AG04449 (cell line): ENCODE results near the gene SEPHS1.
"Not testable (repeated sequence)": the region's sequence is repeated elsewhere in the genome, so short reads cannot be mapped to it uniquely, and the experiment has no call there.

Experiments used
- CTCF ChIA-PET: fragments of 350-600 bp; formaldehyde crosslinking; extraction: SDS; loops from one replicate; lab custom pipeline; 2021; ENCODE audit warnings: antibody characterized with exemption; lab: Yijun Ruan, JAX
- POLR2A ChIA-PET: fragments of 400-600, 350-600 bp; formaldehyde crosslinking; extraction: SDS; loops from one replicate; lab custom pipeline; 2020; ENCODE audit warnings: antibody characterized with exemption, inconsistent platforms; lab: Yijun Ruan, JAX
- DNase-seq: peaks from one replicate; pipeline ENCODE4 v3.0.0-alpha.2; 2010; ENCODE audit warnings: low read depth, low spot score
- H3K4me3 ChIP-seq: 2 replicates; pipeline ENCODE4 v1.5.1; 2011; ENCODE audit warnings: low read depth, mild to moderate bottlenecking, control low read depth, low read length
- TF ChIP-seq, protein P1 (sequence below): IDR thresholded peaks from one replicate; pipeline ENCODE4 v1.5.1; 2011; ENCODE audit warnings: mild to moderate bottlenecking, moderate library complexity, low read length, control low read depth, inconsistent platforms; ENCODE audit not compliant: insufficient read depth; ENCODE audit errors: missing control alignments

Gene SEPHS1

GRCh38 chr10:13296476-13296875 lies 51.6 kb downstream of the SEPHS1 start:
- ChIA-PET CTCF (no interaction called here), POLR2A (interaction anchor here (0.6 kb wide), 1 partner anchor 239 kb away, joined by 3 read pairs; no protein-coding TSS in a partner anchor)
- TF ChIP-seq, protein P1, sequence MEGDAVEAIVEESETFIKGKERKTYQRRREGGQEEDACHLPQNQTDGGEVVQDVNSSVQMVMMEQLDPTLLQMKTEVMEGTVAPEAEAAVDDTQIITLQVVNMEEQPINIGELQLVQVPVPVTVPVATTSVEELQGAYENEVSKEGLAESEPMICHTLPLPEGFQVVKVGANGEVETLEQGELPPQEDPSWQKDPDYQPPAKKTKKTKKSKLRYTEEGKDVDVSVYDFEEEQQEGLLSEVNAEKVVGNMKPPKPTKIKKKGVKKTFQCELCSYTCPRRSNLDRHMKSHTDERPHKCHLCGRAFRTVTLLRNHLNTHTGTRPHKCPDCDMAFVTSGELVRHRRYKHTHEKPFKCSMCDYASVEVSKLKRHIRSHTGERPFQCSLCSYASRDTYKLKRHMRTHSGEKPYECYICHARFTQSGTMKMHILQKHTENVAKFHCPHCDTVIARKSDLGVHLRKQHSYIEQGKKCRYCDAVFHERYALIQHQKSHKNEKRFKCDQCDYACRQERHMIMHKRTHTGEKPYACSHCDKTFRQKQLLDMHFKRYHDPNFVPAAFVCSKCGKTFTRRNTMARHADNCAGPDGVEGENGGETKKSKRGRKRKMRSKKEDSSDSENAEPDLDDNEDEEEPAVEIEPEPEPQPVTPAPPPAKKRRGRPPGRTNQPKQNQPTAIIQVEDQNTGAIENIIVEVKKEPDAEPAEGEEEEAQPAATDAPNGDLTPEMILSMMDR, result no peak

GRCh38 chr10:13294784-13295183 lies 53.3 kb downstream of the SEPHS1 start:
- DNase-seq, result no peak
- CTCF ChIA-PET, result interaction anchor here (1.1 kb wide), 1 partner anchor 8 kb away, joined by 4 read pairs; no protein-coding TSS in a partner anchor
- TF ChIP-seq, protein P1, result no peak
- H3K4me3 ChIP-seq, result no peak overlapping the region
- POLR2A ChIA-PET, result no interaction called here

More at GRCh38 chr10:13296476-13296875, 51.6 kb downstream of the SEPHS1 start:
- no peak overlapping the region for H3K4me3 ChIP-seq
- DNase-seq, result no peak

DNA sequence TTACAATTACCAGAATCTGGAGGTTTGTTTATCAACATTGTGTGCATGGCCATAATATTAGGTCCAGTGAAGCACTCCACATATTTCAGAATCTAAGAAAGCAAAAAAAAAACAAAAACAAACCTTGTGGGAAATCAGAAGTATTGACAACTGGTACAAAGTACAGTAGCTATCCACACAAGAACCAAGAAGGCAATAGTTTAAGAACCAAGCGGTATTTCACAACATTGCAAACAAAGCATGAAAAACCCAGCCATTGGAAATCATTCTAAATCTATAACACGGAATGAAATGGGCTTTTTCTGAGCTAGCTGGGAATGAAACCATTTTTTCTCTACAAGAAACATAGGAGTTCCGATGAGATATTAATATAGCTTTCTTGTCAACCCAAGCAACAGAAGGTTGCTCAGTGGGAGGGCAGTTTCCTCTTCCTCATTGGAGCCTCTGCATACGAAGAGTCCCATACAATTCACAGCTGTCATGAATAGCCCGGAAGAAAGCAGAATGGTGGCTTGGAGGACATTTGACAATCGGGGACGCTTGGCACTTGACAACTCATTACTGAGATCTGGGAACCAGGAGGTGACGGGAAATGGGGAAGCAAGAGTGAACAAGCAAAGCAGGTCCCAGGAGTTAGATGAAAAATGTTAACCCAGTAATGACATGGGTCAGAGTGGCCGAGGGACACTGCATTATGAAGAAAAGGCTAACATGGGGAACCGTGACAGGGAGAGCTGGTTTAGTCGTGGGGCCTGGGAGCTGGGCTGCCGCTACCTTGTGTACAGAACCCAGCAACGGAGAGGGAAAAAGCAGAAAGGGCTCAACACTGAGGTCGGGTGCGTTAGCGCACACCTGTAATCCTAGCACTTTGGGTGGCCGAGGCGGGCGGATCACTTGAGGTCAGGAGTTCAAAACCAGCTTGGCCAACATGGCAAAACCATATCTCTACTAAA lies 56.0 kb downstream of the SEPHS1 start:
- TF ChIP-seq, protein P1, result no peak
- ChIA-PET CTCF (interaction anchor here (2.1 to 2.4 kb wide), 2 partner anchors 10 to 86 kb away, joined by 5 to 11 read pairs; no protein-coding TSS in a partner anchor), POLR2A (no interaction called here)
- H3K4me3 ChIP-seq, result no peak overlapping the region
- DNase-seq, result no peak

DNA sequence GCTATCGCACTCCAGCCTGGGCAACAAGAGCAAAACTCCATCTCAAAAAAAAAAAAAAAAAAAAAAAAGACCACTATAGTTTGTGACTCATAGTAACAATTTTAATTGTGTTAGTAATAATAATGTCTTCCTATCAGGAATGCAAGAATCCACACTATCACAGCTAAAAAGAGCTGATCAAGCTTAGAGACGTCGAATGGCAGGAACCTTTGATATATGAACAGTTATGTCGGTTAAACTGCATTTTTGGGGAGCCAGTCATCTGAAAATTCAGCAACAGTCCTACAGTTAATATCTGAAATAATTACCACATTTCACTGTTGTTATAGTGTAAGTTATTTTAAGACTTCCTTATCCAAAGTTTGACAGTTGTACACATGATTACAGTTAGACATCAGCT lies 57.0 kb downstream of the SEPHS1 start:
- ChIA-PET CTCF (interaction anchor here (2.1 to 2.4 kb wide), 2 partner anchors 12 to 85 kb away, joined by 5 to 11 read pairs; no protein-coding TSS in a partner anchor), POLR2A (interaction anchor here (1.3 kb wide), 1 partner anchor 9 kb away, joined by 5 read pairs; the partner anchor contains the start of gene PHYH)
- no peak for DNase-seq
- no peak overlapping the region for H3K4me3 ChIP-seq
- TF ChIP-seq, protein P1, result no peak

- TF ChIP-seq, protein P1, result no peak
- DNase-seq, result no peak
- ChIA-PET POLR2A (no interaction called here), CTCF (no interaction called here)
- no peak overlapping the region for H3K4me3 ChIP-seq
These were observed 64.0 kb downstream of the SEPHS1 start for GRCh38 chr10:13284050-13284449.

GRCh38 chr10:13282348-13282747 lies 65.7 kb downstream of the SEPHS1 start:
- CTCF ChIA-PET, DNase-seq, H3K4me3 ChIP-seq, POLR2A ChIA-PET: not testable (repeated sequence)
